ENCODE results near the gene SPIRE2.
"Not testable (repeated sequence)": the region's sequence is repeated elsewhere in the genome, so short reads cannot be mapped to it uniquely, and the experiment has no call there.

Gene SPIRE2

DNA sequence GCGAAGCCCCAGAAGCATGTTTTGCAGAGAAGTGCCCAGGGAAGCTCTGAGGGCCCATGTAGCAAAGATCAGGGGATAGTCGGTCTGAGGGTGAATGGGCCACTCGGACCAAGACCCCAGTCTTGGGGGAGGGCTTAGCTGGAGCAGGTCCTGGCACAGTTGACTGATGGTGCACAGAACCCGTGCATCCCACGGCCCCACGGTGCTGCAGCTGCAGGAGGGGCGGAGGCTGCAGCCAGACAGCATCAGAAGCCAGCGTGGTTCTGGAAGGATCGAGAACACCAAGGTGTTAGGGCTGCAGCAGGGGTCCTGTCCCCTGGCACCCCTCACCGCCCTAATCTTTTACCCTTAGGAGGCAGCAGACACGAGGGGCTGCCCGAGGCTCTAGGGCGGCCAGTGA lies 83.9 kb downstream of the SPIRE2 start:
- no peak for DNase-seq (ENCODE audit: low spot score)

GRCh38 chr16:89912627-89913026 lies 84.4 kb downstream of the SPIRE2 start:
- DNase-seq (ENCODE audit: low spot score), result no peak

- DNase-seq (ENCODE audit: low spot score), result no peak
Measured at GRCh38 chr16:89913408-89914387, 85.4 kb downstream of the SPIRE2 start.

DNA sequence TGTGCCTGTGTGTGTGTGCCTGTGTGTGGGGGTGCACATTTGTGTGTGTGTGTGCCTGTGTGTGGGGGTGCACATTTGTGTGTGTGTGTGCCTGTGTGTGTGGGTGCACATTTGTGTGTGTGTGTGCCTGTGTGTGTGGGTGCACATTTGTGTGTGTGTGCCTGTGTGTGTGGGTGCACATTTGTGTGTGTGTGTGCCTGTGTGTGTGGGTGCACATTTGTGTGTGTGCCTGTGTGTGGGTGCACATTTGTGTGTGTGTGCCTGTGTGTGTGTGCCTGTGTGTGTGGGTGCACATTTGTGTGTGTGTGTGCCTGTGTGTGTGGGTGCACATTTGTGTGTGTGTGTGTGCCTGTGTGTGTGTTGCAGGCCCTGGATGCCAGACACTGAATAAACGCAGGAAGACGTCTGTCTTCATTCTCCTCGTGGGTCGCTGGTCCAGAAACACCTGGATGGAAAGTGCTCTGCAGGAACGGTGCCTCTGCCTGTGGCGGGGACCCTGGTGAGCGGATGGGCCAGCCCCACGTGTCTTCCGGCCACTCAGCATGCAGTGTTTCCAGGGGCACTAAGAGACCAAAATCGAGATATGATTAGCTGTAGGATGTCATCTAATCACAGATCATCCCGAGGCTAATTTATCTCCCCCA lies 86.5 kb downstream of the SPIRE2 start:
- DNase-seq (ENCODE audit: low spot score), result not testable (repeated sequence)

DNA sequence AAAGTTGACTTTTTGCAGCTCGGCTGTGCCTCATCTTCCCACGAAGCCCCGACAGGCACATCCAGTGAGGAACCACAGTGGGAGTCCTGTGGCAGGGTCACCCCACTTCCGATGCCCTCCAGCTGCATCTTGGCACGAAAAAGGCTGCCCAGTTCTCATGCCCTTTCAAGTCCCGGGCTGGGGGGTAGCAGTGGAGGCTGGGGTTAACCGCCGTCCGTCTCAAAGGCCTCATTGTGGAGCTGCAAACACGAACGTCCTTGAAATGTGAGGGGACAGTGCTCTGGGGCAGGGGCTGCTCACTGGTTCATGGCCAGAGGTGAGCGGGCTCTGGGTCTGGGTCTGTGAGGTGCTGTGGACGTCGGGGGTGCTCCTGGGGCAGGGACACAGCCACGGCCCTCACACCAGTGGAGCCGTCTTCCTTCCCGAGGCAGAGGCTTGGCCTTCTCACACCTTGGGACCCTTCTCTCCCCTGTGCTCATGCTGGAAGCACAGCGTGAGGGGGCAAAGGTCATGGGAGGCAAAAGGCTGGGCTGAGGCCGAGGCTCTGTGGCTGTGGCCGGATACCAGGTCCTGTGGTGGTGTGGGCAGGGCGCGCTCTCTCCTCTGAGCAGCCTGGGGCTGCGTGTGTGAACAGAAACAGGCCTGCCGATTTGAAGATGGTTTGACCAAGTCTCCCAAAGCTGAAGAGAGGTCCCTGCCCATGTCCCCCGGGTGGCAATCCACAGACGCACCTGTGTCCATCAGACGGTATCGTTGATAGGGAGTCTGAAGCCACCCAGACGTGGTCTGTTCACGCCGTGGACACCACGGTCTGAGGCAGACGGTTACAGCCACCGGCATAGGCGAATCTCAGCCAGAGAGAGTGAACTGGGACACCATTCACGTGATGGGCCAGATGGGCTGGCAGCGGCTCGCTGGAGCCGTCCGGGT lies 87.3 kb downstream of the SPIRE2 start:
- no peak for DNase-seq (ENCODE audit: low spot score)

- peak; percentile 94 for DNase-seq (ENCODE audit: low spot score)
Measured at GRCh38 chr16:89917773-89918452, 89.6 kb downstream of the SPIRE2 start.

DNA sequence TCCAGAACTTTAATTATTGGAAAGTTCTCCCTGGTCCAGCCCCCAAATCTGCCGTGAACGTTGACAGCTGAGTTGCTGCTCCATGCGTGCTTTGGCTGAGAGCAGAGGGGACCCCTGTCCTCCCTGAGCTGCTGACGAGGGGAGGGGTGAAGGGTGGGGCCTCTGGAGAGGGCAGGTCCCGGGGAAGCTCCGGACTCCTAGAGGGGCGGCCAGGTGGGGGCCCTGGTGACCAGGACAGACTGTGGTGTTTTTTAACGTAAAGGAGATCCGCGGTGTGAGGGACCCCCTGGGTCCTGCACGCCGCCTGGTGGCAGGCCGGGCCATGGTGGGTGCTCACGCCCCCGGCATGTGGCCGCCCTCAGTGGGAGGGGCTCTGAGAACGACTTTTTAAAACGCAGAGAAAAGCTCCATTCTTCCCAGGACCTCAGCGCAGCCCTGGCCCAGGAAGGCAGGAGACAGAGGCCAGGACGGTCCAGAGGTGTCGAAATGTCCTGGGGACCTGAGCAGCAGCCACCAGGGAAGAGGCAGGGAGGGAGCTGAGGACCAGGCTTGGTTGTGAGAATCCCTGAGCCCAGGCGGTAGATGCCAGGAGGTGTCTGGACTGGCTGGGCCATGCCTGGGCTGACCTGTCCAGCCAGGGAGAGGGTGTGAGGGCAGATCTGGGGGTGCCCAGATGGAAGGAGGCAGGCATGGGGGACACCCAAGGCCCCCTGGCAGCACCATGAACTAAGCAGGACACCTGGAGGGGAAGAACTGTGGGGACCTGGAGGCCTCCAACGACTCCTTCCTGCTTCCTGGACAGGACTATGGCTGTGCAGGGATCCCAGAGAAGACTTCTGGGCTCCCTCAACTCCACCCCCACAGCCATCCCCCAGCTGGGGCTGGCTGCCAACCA lies 90.4 kb downstream of the SPIRE2 start, which contains the start of gene MC1R:
TSS of gene MC1R (plus strand) at position 410 of the 895 bp plus-strand sequence. CDS start at position 807, 397 bp downstream.
- DNase-seq (ENCODE audit: low spot score), result peak; percentile 84

- DNase-seq (ENCODE audit: low spot score), result peak; percentile 25
Measured at GRCh38 chr16:89919535-89920406, 91.5 kb downstream of the SPIRE2 start.

GRCh38 chr16:89920723-89921122 lies 92.4 kb downstream of the SPIRE2 start:
- DNase-seq (ENCODE audit: low spot score), result peak; percentile 35

Measured in SK-N-DZ (cell line).